SH-SY5Y (cell line): ENCODE results near the gene PRRT1.

ENCODE experiments used
- GATA2 ChIP-seq: IDR thresholded peaks from 2 replicates; pipeline ENCODE4 v1.6.1; 2011; ENCODE audit warnings: mild to moderate bottlenecking, low read depth, low read length
- GATA3 ChIP-seq: IDR thresholded peaks from 2 replicates; pipeline ENCODE4 v1.6.1; 2011; ENCODE audit warnings: low read depth, mild to moderate bottlenecking, low read length, moderate library complexity

PRRT1 gene

DNA sequence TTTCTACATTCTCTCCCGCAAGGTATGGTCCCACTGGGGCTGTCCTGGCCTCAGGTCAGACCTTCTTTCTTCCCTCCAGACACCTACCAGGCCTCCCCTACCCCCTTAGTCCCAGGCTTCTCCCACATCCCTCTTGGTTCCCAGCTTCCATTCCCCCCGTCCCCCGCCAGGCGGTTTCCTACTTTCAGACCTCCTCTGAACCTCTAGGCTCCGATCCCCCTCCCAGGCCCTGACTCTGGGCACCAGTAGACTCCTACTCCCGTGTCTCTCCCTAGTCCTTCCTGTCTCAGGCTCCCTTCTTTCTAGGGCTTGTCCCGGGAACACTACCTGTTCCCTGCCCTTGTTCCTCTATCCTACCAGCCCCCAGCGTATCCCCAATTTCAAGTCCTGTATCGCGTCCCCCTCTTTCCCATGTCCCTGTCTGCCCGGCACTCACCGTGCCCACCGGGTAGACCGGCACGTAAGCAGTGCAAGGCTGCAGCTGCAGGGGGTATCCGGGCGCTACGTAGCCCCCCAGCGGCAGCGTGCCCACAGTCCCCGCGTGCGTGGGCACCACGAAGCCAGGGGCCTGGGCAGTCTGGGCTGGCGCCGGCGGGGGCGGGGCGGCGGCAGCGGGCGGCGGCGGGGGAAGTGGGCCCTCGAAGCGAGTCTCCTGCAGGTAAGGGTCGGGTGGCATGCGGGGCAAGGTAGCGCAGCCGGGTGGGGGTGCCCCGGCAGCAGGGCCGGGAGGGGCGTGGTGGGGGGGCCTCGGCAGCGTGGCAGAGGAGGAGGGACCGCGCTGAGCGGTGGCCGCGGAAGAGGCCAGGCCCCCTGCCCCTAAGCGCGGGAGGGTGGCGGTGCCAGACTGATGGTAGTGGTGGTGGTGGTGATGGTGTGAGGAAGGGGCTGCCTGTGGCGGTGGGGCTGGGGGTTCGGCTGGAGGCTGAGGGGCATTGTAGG lies 1.5 kb downstream of the PRRT1 start:
- no peak for TF ChIP-seq GATA2
- no peak for TF ChIP-seq GATA3

DNA sequence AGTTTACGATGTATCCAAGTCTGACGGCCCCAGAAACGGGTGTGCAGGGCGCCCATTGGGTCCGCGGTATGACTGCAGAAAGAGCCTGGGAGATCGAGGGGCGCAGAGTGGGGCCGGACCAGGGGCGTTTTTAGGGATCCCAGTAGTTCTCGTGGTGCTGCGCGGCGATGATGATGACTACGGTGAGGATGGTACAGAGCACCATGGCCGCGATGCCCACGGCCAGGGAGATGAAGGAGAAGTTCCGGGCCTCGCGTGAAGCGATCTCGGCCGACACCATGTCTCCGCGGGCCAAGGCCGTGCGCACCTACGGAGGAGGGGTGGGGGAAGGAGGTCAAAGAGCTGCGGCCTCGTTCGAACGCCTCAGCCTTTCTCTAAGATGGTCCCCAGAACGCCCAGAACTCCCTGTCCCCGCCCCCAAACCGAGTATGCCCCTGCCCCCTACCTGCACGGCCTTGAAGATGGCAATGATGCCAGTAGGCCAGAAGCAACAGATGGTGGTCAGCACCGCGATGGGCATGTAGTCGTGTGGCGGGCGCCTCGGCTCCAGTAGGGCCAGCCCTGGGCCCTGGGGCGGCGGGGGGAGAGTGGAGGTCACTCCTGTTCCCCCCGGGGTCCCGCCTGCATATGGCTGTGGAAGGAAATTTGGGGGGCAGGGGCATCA lies 2.5 kb downstream of the PRRT1 start:
- no peak for TF ChIP-seq GATA2

DNA sequence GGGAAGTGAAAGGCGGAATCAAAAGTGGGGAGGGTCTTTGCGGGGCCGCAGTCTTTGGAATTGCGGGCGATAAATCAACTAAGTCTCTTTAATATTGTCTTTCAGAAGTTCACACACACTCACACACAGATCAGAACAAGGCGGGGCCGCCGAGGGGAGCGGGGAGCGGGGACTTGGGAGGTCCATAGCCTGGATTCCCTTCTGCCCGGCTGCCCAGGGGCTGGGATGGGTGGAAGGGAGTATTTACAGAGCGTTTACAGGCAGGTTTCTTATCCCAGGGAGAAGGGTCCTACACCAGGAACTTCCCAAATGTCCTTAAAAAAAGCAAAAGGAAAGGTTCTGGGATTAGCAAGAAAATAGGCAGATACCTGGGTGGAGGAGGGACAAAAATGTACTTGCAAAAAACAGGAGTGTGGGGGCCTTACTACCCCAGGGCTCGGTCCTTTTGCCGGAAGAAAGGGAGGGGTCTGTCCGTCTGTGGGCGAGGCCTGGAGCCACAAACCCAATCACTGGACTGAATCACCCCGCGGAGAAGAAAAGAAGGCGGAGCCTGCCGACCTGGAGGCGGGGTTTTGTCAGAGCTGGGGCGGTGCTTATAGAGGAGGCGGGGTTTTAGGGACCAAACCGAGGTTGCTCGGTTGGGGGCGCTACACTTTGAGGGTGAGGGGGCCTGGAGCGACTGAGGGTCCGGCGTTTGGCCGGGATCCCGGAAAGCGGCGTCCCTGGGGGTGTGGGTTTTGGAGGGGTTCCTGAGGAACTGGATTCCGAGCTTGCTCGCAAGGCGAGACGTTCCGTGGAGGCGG lies 3.2 kb downstream of the PRRT1 start:
- no peak for TF ChIP-seq GATA3
- no peak for TF ChIP-seq GATA2

DNA sequence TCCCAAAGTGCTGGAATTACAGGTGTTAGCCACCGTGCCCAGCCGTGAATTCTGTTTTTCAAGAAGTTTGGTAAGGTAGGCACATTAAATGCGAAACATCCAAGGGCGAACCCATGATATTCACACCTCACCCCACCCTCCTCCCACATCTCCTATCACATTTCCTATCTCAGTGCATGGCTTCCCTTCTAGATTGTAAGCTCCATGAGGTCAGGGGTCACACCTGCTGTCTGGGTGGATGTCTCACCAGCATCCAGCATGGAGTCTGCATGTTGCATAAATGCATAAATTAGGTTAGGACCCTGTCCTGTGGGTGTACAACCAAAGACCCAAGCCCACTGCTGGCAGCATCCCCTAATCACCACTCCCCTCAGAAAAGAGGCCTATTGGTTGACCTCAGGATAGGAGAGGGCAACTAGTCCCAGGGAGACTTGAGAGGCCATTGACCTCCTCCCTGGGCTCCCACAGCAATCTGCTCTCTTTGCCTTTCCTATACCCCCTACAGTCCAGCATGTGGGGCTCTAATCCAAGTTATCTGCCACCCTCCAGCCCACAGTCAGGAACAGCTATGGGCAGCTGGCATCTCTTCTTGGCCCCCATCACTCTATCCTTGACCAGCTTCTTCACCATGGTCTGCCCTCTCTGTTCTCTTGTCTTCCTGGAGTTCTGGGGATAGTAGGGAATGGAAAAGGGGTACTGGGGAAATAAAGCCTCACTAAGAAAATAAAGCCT lies 4.2 kb downstream of the PRRT1 start:
- no peak for TF ChIP-seq GATA2
- no peak for TF ChIP-seq GATA3

DNA sequence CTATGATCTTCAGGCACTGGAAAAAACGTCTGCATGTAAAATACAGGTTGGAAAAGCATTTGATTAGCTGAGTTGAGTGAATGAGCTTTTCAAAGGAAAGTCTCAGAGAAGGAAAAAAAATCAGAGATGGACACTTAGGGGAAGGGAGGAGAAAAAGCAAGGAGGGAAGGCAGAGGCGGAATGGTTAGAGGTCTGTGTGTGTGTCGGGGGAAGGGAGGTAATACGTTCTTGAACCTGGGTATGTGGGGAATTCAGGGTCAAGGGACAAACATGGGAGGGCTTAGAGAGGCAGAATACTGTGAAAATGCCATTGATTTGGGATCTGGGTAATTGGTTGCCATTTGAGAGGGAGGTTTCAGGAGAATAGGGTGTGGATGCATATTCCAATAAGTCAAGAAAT lies 5.1 kb downstream of the PRRT1 start:
- TF ChIP-seq GATA2 (no peak), GATA3 (no peak)

DNA sequence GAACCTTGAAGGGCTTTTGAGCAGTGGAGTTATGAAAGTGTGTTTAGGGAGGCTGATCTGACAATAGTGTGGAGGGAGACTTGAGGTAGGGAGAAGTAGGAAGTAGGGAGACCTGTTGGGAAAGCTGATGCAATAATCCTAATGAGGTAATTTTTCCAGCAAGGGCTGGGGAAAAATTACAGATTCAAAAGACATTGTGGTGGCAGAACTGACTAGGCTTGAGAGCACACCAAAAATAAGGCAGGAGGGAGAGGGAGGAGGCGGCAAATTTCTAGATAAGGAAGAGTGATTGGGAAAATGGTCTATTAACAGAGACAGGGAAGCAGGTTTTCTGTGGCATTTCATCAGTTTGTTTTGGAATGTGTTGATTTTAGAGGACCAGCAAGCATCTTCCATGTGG lies 5.5 kb downstream of the PRRT1 start:
- no peak for TF ChIP-seq GATA2
- TF ChIP-seq GATA3: no peak

DNA sequence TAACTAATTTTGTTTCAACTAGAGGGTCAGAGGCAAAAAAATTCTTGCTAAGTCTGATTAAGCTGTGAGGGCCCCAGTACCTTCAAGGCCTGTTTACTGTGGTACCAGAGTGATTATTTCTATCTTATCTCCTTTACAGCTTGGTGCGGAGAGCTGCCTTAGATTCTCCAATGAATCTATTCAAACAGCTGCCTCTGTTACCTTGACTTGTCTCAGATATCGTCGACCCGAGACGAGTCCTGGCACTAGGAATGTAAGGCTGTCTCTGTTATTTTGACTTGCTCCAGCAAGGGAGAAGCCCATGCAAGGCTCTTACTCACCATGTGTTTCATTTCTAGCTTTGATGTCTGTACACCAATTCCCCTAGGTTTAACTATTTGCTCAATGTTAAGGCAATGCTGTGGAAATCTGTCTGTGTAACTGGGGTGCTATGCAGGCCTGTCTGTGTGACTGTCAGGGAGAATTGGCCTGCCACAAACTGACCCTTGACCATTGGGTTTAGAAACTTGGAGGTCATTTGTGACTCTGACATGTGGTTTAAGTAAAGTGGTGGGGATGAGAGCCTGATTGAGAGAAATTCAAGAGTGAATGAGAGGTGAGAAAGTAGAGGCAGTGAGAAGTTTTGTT lies 11.2 kb downstream of the PRRT1 start:
- TF ChIP-seq GATA2: no peak

DNA sequence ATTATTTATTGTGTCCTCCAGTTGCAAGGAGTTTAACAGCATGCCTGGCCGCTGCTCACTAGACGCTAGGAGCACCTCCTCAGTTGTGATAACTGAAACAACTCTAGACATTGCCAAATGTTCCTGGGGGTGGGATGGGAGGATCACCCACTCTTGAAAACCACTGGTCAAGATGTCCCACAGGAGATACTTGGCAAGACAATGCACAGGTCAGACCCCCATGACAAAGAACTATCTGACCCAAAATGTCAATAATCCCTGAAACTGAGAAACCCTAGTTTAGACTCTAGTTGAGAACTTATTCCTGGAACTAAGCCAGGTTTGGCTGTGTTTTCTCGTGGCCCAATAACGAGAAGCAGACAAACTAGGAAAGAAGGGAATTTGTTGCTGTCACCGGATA lies 12.1 kb downstream of the PRRT1 start:
- TF ChIP-seq GATA2 (no peak), GATA3 (no peak)

DNA sequence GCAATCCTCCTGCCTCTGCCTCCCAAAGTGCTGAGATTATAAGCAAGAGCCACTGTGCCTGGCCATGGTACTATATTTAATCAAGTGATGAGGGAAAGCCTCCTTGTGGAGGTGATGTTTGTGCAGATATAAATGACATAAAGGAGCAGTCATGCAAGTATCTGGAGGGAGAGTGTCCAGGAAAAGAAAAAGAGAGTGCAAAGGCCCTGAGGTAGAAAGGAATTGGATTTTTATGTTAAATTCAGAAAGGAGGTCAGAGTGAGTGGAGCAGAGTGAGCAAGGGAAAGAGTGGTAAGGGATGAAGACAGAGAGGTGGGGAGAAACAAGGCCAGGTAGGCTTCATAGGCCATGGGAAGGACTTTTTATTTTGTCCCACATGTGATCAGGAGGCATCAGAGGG lies 14.3 kb downstream of the PRRT1 start:
- TF ChIP-seq GATA3 (no peak), GATA2 (no peak)

DNA sequence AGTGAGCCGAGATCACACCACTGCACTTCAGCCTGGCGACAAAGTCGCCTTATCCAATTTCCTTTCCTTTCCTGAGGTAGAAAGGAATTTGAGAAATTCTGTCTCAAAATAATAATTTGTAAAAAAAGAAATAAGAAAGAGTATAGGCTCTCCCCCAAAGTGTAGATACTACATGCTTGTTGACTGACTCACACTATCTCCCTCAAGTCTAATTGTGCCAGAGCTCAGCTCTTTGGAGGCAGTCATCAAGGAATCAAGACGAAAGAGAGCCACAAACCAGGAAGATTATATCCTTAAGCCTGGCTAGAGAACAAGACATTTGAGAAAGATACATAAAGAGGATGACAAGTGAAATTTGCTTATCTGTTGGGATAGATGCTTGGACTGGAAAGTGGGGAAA lies 18.0 kb downstream of the PRRT1 start:
- TF ChIP-seq GATA3 (no peak), GATA2 (no peak)

DNA sequence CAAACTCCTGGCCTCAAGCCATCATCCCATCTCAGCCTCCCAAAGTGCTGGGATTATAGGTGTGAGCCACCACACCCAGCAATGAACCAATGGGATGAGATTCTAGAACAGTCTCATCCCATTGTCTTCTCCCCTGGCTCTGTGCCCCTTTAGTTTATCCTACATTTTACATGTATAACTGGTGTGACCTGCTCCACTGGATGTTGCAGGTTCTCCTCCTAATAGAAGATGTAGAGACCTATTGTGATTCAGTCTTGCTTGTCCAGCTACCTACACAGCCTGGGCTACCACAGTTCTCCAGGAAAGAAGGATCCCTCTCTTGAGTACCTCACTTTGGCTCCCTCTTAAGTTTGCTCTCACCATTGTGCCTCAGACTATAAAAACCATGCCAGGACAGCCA lies 19.6 kb downstream of the PRRT1 start:
- TF ChIP-seq GATA2 (no peak), GATA3 (no peak)

DNA sequence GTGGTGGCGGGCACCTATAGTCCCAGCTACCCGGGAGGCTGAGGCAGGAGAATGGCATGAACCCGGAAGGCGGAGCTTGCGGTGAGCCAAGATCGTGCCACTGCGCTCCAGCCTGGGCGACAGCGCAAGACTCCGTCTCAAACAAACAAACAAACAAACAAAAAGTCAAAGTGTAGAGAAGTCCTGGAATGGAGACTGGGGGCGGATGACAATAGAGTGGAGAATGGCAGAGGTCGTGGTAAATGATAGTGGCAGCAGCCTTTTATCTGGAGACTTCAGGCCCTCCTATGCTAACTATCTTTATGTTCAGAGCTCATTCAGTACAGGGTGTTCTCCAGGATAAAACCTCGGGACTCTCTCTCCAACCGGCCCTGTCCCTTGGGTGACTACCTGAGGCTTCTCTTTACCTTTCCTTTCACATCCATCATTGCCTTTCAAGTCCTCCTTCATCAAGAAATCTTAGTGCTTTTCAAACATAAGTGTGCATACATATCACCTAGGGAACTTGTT lies 20.2 kb downstream of the PRRT1 start:
- TF ChIP-seq GATA2 (no peak), GATA3 (no peak)

DNA sequence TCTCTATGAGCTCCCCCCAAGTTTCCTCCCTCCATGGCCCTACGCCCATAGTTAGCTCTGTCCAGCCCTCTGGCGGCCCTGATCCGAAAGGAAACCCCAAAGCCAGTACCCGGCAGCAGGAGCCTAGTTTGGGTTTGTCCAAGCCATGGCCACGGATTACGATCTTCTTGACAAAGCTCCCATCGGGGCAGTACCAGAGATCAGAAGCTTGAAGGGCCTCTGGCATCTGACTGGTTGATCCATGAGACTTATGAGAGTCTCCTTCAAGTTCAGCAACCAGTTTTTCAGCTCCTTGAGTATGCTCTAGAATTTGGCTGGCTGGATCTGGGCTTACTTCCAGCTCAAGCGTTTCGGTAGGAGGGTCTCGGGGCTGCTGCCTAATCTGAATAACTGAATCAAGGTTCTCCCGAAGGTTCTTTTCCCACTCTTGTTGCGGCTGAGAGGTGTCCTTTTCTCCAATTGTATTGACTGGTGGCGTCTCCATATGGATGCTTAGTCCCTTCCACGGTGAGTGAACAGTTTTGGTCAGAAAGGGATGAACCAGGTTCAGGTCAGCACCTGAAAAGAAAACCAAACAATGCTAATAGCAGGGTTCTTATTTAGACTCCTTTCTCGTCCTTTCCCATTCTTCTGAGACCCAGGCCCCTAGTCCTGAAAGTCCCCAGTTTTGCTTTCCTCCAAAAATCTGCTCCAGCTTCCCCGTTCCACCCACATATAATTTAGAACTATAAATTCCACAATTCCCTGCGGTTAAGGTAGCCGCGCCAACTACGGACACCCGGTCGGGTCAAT lies 22.2 kb downstream of the PRRT1 start:
- no peak for TF ChIP-seq GATA2
- no peak for TF ChIP-seq GATA3
